HUES64 (cell line): Measurements from ENCODE around the gene IRAG1. TPM values are rescaled to one million over a fixed set of nuclear protein-coding genes. Genes with fewer than 3 reads are reported as not detected.

ENCODE experiments used
- H3K27ac ChIP-seq: 2 replicates; pipeline ENCODE4 v1.7.0; 2013; ENCODE audit warnings: low read depth, low read length, inconsistent platforms
- H3K27me3 ChIP-seq: 2 replicates; pipeline ENCODE4 v1.6.1; 2013; ENCODE audit warnings: mild to moderate bottlenecking, low read length; ENCODE audit not compliant: insufficient read depth
- H3K36me3 ChIP-seq: 2 replicates; pipeline ENCODE4 v1.6.1; 2013; ENCODE audit warnings: mild to moderate bottlenecking, low read length; ENCODE audit not compliant: insufficient read depth
- H3K4me1 ChIP-seq: 2 replicates; pipeline ENCODE4 v1.6.1; 2013; ENCODE audit warnings: mild to moderate bottlenecking, low read length, moderate library complexity; ENCODE audit not compliant: insufficient read depth
- H3K4me3 ChIP-seq: 2 replicates; pipeline ENCODE4 v1.5.1; 2013; ENCODE audit warnings: mild to moderate bottlenecking, low read length, moderate library complexity
- H3K9ac ChIP-seq: 2 replicates; pipeline ENCODE4 v1.6.1; 2013; ENCODE audit warnings: mild to moderate bottlenecking, low read depth, low read length
- H3K9me3 ChIP-seq: 2 replicates; pipeline ENCODE4 v1.6.1; 2013; ENCODE audit warnings: low read depth, low read length; ENCODE audit not compliant: insufficient read depth
- WGBS: fragments of 150-250, 120-280 bp; methylation state at CpG from one replicate; pipeline ENCODE4 v1.1.7; 2013; ENCODE audit warnings: missing lambda C conversion rate; 5-methylcytosine and 5-hydroxymethylcytosine counted together
- polyA plus RNA-seq, 2 experiments: library from polyadenylated mRNA; stranded (reverse); fragments of 50-300 nt; gene quantifications; one replicate each; pipeline ENCODE4 v1.2.3, GENCODE V29; 2013

The IRAG1 gene
- polyA plus RNA-seq (2013, experiment 1 of 2), result 2.5 TPM
- 3.7 TPM for polyA plus RNA-seq (2013, experiment 2 of 2)

DNA sequence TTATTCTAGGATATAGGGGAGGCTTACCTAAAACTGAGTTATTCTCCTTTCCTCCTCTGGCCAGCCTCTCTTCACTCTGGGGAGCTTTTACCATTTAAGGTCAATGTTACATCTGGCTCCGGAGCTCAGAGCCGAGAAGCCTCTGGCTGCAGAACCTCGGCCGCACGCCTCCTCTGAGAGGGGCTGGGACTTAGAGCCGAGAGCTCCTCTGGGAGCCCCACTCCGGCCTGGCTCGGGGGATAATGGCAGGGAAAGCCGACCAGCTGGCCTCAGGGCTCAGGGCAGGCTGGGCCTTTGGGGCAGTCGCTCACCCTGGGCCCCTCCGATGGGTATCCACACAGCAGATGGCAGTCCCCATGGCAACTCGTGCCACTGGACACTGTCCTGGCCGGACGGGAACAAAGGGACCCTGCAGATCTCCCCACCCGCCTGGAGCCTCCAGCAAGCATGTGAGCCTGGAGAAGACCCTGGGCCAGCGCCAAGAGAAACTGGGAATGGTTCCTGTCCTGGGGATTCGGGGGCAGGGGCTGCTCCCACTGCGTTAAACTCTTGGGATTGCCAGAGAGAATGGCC is at the start of gene IRAG1:
IRAG1 (minus strand) TSS at position 247 of the 573 bp plus-strand sequence; CDS start at position 94, 153 bp downstream.
- H3K4me1 ChIP-seq, result no peaks in the 10 kb centered on the region
- H3K36me3 ChIP-seq, result no peaks in the 10 kb centered on the region
- peak within 1 kb of the TSS; percentile 25; the same call in 1 of the 2 replicates for H3K9ac ChIP-seq
- peak within 1 kb of the TSS; percentile 21; the same call in 1 of the 2 replicates for H3K27ac ChIP-seq
- H3K27me3 ChIP-seq, result no peaks in the 10 kb centered on the region
- H3K9me3 ChIP-seq, result no peaks in the 10 kb centered on the region
- no peak within 1 kb of the TSS for H3K4me3 ChIP-seq
- WGBS, result 82% methylated on average over 18 of the region's 18 CpGs

DNA sequence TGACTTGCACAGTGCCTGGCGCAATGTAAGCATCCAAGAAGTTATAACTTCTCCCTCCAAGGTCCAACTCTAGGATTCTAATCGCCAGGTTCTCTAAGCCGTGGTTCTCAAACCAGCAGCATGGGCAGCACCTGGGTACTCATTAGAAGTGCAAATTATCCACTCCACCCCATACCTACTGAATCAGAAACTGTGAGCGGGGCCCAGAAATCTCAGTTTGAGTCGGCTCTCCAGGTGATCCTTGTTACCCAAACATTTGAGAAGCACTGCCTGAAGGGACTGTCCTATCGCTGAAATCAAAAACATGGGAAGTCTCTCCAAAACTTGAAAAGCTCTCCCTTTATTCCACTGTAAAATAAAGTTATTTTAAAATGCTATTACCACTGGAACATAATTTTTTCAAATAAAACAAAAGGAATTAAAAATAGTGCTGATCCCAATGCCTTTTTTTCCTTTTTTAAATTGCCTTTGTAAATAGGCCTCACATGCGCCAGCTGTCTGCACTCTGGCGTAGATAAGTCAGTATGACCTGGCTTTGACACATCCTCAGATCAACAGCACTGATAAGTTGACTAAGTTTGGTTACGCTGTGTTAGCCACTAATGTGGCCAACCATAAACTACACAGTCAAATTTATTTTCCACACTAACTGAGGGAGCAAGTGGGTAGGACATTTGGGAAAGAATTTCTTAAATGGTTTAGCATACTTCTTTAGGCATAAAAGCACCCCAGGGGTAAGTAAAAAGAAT is 49.1 kb upstream of the IRAG1 start:
- Histone ChIP-seq H3K9me3 (no peaks in the 10 kb centered on the region), H3K9ac (no peak overlapping the region), H3K36me3 (no peaks in the 10 kb centered on the region), H3K4me1 (no peaks in the 10 kb centered on the region), H3K27me3 (no peaks in the 10 kb centered on the region), H3K4me3 (no peak overlapping the region), H3K27ac (no peak overlapping the region)
- WGBS, result 88% methylated on average over 9 of the region's 9 CpGs

- Histone ChIP-seq H3K27me3 (no peaks in the 10 kb centered on the region), H3K27ac (no peak overlapping the region), H3K9me3 (no peaks in the 10 kb centered on the region), H3K4me3 (peak overlapping the region; percentile 43), H3K36me3 (no peaks in the 10 kb centered on the region), H3K9ac (peak overlapping the region; percentile 23; the same call in 1 of the 2 replicates), H3K4me1 (0 out of 2 replicates have a peak, but pooled peaks cover 3% of the 10 kb centered on the region)
- WGBS, result 10% methylated on average over 21 of the region's 21 CpGs
These were observed 42.2 kb upstream of the IRAG1 start for GRCh38 chr11:10735481-10736475.

DNA sequence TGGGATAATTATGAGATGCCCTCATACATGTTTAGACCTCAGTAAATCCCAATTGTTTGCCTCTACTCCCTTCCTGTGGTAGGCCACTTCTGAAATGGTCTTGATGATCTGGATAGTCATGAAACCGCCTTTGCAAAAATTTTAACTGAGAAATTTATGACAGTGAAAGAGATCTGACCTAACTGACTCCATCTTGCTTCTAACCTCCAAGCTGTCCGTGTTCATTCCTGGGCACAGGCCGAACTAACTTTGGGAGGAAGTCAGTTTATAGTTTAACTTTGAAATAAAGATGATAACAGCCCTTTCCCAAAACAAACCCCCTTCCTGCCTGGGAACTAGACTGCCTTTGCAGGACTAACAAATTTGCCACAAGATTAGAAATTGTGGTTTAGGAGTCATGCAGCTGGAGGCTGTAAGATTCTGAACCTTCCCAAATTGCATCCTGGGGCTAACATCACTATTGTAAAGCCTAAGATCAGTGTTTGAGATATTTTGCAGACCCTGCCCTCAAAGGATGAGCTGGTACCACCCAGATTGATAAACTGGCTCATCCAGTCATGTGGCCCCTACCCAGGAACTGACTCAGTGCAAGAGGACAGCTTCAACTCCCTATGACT is 37.6 kb upstream of the IRAG1 start:
- H3K27me3 ChIP-seq, result no peaks in the 10 kb centered on the region
- H3K4me1 ChIP-seq, result 0 out of 2 replicates have a peak, but pooled peaks cover 3% of the 10 kb centered on the region

GRCh38 chr11:10730151-10730550 is 36.6 kb upstream of the IRAG1 start:
- Histone ChIP-seq H3K27ac (no peak overlapping the region), H3K36me3 (no peaks in the 10 kb centered on the region), H3K4me1 (no peaks in the 10 kb centered on the region), H3K9ac (no peak overlapping the region), H3K4me3 (no peak overlapping the region), H3K9me3 (no peaks in the 10 kb centered on the region), H3K27me3 (no peaks in the 10 kb centered on the region)
- 94% methylated on average over 3 of the region's 3 CpGs for WGBS

More for the DNA sequence above, 37.6 kb upstream of the IRAG1 start:
- no peaks in the 10 kb centered on the region for H3K36me3 ChIP-seq
- H3K9ac ChIP-seq, result no peak overlapping the region
- H3K4me3 ChIP-seq, result no peak overlapping the region
- H3K27ac ChIP-seq, result no peak overlapping the region
- 91% methylated on average over 1 of the region's 3 CpGs for WGBS
- H3K9me3 ChIP-seq, result no peaks in the 10 kb centered on the region

GRCh38 chr11:10728789-10729472 is 35.4 kb upstream of the IRAG1 start:
- Histone ChIP-seq H3K4me1 (no peaks in the 10 kb centered on the region), H3K27ac (no peak overlapping the region), H3K9me3 (no peaks in the 10 kb centered on the region), H3K4me3 (peak overlapping the region; percentile 60), H3K9ac (peak overlapping the region; percentile 58), H3K36me3 (no peaks in the 10 kb centered on the region), H3K27me3 (no peaks in the 10 kb centered on the region)
- WGBS, result 6% methylated on average over 20 of the region's 20 CpGs

DNA sequence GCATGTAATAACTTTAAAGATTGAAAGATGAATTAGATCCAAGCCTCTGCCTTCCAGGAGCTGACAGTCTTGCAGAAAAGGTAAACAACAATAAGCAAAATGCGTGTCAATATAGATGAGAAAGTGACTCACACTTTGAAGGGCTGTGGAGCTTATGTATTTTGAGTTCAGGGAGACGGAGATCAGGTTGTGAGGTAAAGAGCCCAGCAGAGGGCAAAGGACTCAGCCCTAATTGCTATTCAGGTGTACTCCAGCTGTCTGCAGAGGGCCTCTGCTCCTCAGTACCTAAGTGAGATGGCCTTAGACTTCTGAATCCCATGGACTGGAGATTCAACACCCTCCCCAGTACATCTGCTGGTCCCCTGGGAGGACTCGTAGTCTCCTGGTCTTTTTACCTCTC is 34.6 kb upstream of the IRAG1 start:
- 80% methylated on average over 3 of the region's 3 CpGs for WGBS
- Histone ChIP-seq H3K36me3 (no peaks in the 10 kb centered on the region), H3K9ac (no peak overlapping the region), H3K4me3 (peak overlapping the region; percentile 60; the same call in 1 of the 2 replicates), H3K9me3 (no peaks in the 10 kb centered on the region), H3K27me3 (no peaks in the 10 kb centered on the region), H3K27ac (no peak overlapping the region), H3K4me1 (no peaks in the 10 kb centered on the region)

- Histone ChIP-seq H3K4me1 (no peaks in the 10 kb centered on the region), H3K9ac (no peak overlapping the region), H3K27ac (no peak overlapping the region), H3K27me3 (no peaks in the 10 kb centered on the region), H3K4me3 (no peak overlapping the region), H3K36me3 (no peaks in the 10 kb centered on the region), H3K9me3 (no peaks in the 10 kb centered on the region)
- WGBS, result 92% methylated on average over 4 of the region's 4 CpGs
These were observed 33.7 kb upstream of the IRAG1 start for GRCh38 chr11:10727146-10727851.

DNA sequence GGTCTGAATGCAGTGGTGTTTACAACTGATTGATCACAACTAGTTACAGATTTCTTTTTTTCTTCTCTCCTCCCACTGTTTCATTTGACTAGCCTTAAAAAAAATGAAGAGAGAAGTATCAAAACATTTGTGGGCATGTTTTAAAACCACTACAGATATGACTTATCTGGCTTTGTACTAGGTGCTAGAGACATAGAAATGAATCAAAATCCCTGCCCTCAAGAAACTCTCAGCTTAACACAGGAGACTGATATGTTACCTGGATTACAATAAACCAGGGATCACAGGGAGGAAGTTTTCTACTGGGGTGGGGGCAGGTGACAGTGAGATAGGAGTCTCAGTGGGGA is 32.3 kb upstream of the IRAG1 start:
- Histone ChIP-seq H3K9ac (no peak overlapping the region), H3K36me3 (no peaks in the 10 kb centered on the region), H3K27me3 (no peaks in the 10 kb centered on the region), H3K27ac (no peak overlapping the region), H3K9me3 (no peaks in the 10 kb centered on the region), H3K4me1 (no peaks in the 10 kb centered on the region), H3K4me3 (no peak overlapping the region)
